ENCODE measurements around the gene MAGEB1. TPM values are rescaled to one million over a fixed set of nuclear protein-coding genes. Genes with fewer than 3 reads are reported as not detected.

MAGEB1 gene
- total RNA-seq, 1 experiment from 2014 or later, result 0.22 TPM

GRCh38 chrX:30253257-30253656 lies 6.3 kb downstream of the MAGEB1 start:
- POLR2A ChIA-PET, result no interaction called here
- ATAC-seq (no peak), DNase-seq (ENCODE audit: low spot score) (no peak)
- H3K4me3 Mint-ChIP-seq, result no peak overlapping the region
- peaks cover 39% of the 10 kb centered on the region for H3K9me3 Mint-ChIP-seq
- no peaks in the 10 kb centered on the region; the same call in 1 of the 2 replicates for H3K27me3 Mint-ChIP-seq (ENCODE audit: low read depth)
- no peaks in the 10 kb centered on the region for H3K4me1 Mint-ChIP-seq
- no peak for TF ChIP-seq ZNF396 (CRISPR knock-in tag; IDR thresholded peaks at IDR 0.05; ENCODE audit: borderline replicate concordance)
- TF ChIP-seq NR3C1 (CRISPR knock-in tag; conservative IDR thresholded peaks at IDR 0.05; ENCODE audit: low read depth), result no peak
- TF ChIP-seq ZBTB21 (CRISPR knock-in tag; IDR thresholded peaks at IDR 0.05; ENCODE audit: borderline replicate concordance), result no peak
- TF ChIP-seq ARID4B (CRISPR knock-in tag; IDR thresholded peaks at IDR 0.05; ENCODE audit: borderline replicate concordance), result no peak
- no peak for TF ChIP-seq CBFB (CRISPR knock-in tag; IDR thresholded peaks at IDR 0.05; ENCODE audit: low read depth)
- TF ChIP-seq ZNF423 (CRISPR knock-in tag; IDR thresholded peaks at IDR 0.05), result no peak
- TF ChIP-seq, protein P1, sequence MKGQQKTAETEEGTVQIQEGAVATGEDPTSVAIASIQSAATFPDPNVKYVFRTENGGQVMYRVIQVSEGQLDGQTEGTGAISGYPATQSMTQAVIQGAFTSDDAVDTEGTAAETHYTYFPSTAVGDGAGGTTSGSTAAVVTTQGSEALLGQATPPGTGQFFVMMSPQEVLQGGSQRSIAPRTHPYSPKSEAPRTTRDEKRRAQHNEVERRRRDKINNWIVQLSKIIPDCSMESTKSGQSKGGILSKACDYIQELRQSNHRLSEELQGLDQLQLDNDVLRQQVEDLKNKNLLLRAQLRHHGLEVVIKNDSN (CRISPR knock-in tag; IDR thresholded peaks at IDR 0.05), result no peak
- TF ChIP-seq, protein P2, sequence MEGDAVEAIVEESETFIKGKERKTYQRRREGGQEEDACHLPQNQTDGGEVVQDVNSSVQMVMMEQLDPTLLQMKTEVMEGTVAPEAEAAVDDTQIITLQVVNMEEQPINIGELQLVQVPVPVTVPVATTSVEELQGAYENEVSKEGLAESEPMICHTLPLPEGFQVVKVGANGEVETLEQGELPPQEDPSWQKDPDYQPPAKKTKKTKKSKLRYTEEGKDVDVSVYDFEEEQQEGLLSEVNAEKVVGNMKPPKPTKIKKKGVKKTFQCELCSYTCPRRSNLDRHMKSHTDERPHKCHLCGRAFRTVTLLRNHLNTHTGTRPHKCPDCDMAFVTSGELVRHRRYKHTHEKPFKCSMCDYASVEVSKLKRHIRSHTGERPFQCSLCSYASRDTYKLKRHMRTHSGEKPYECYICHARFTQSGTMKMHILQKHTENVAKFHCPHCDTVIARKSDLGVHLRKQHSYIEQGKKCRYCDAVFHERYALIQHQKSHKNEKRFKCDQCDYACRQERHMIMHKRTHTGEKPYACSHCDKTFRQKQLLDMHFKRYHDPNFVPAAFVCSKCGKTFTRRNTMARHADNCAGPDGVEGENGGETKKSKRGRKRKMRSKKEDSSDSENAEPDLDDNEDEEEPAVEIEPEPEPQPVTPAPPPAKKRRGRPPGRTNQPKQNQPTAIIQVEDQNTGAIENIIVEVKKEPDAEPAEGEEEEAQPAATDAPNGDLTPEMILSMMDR (IDR thresholded peaks at IDR 0.05), result no peak
- TF ChIP-seq JUN (CRISPR knock-in tag; IDR thresholded peaks at IDR 0.05), result no peak
- no peak for TF ChIP-seq HMGA2 (CRISPR knock-in tag; IDR thresholded peaks at IDR 0.05)
- TF ChIP-seq ATF3 (CRISPR knock-in tag; conservative IDR thresholded peaks at IDR 0.05), result no peak
- H3K27ac Mint-ChIP-seq, result no peak overlapping the region
- peaks cover 32% of the 10 kb centered on the region for H3K36me3 Mint-ChIP-seq
- CTCF ChIA-PET, result no interaction called here

GRCh38 chrX:30259927-30260326 lies 13.0 kb downstream of the MAGEB1 start:
- H3K36me3 Mint-ChIP-seq, result peaks cover 22% of the 10 kb centered on the region
- no peaks in the 10 kb centered on the region for H3K4me1 Mint-ChIP-seq
- no peaks in the 10 kb centered on the region for H3K27me3 Mint-ChIP-seq (ENCODE audit: low read depth)
- ChIA-PET CTCF (no interaction called here), POLR2A (no interaction called here)
- TF ChIP-seq ZNF512 (CRISPR knock-in tag; IDR thresholded peaks at IDR 0.05; ENCODE audit: borderline replicate concordance), result no peak
- TF ChIP-seq MLX (CRISPR knock-in tag; IDR thresholded peaks at IDR 0.05), result no peak
- no peak for TF ChIP-seq RELA (CRISPR knock-in tag; IDR thresholded peaks at IDR 0.05; ENCODE audit: borderline replicate concordance)
- TF ChIP-seq SOX15 (CRISPR knock-in tag; IDR thresholded peaks at IDR 0.05), result no peak
- TF ChIP-seq ZNF423 (CRISPR knock-in tag; IDR thresholded peaks at IDR 0.05), result no peak
- TF ChIP-seq ZMAT4 (CRISPR knock-in tag; IDR thresholded peaks at IDR 0.05), result no peak
- no peak for TF ChIP-seq ZBTB21 (CRISPR knock-in tag; IDR thresholded peaks at IDR 0.05; ENCODE audit: borderline replicate concordance)
- no peak for TF ChIP-seq CBFB (CRISPR knock-in tag; IDR thresholded peaks at IDR 0.05; ENCODE audit: low read depth)
- no peak for TF ChIP-seq GRHL2 (CRISPR knock-in tag; IDR thresholded peaks at IDR 0.05; ENCODE audit: insufficient replicate concordance, severe bottlenecking)
- no peak for TF ChIP-seq JAZF1 (CRISPR knock-in tag; IDR thresholded peaks at IDR 0.05)
- TF ChIP-seq NR2C2 (CRISPR knock-in tag; IDR thresholded peaks at IDR 0.05), result no peak
- TF ChIP-seq CDX4 (CRISPR knock-in tag; IDR thresholded peaks at IDR 0.05; ENCODE audit: borderline replicate concordance), result no peak
- TF ChIP-seq, protein P3, sequence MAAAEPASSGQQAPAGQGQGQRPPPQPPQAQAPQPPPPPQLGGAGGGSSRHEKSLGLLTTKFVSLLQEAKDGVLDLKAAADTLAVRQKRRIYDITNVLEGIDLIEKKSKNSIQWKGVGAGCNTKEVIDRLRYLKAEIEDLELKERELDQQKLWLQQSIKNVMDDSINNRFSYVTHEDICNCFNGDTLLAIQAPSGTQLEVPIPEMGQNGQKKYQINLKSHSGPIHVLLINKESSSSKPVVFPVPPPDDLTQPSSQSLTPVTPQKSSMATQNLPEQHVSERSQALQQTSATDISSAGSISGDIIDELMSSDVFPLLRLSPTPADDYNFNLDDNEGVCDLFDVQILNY (CRISPR knock-in tag; IDR thresholded peaks at IDR 0.05), result no peak
- no peak for TF ChIP-seq HMGA2 (CRISPR knock-in tag; IDR thresholded peaks at IDR 0.05)
- TF ChIP-seq TP53 (CRISPR knock-in tag; IDR thresholded peaks at IDR 0.05), result no peak
- TF ChIP-seq NFYB (CRISPR knock-in tag; conservative IDR thresholded peaks at IDR 0.05; ENCODE audit: low read depth), result no peak
- H3K27ac Mint-ChIP-seq, result no peak overlapping the region
- peaks cover 27% of the 10 kb centered on the region for H3K9me3 Mint-ChIP-seq
- ATAC-seq, result no peak
- H3K4me3 Mint-ChIP-seq, result no peak overlapping the region
- no peak for DNase-seq (ENCODE audit: low spot score)
